ENCODE data around the gene PMIS2.

Gene PMIS2

DNA sequence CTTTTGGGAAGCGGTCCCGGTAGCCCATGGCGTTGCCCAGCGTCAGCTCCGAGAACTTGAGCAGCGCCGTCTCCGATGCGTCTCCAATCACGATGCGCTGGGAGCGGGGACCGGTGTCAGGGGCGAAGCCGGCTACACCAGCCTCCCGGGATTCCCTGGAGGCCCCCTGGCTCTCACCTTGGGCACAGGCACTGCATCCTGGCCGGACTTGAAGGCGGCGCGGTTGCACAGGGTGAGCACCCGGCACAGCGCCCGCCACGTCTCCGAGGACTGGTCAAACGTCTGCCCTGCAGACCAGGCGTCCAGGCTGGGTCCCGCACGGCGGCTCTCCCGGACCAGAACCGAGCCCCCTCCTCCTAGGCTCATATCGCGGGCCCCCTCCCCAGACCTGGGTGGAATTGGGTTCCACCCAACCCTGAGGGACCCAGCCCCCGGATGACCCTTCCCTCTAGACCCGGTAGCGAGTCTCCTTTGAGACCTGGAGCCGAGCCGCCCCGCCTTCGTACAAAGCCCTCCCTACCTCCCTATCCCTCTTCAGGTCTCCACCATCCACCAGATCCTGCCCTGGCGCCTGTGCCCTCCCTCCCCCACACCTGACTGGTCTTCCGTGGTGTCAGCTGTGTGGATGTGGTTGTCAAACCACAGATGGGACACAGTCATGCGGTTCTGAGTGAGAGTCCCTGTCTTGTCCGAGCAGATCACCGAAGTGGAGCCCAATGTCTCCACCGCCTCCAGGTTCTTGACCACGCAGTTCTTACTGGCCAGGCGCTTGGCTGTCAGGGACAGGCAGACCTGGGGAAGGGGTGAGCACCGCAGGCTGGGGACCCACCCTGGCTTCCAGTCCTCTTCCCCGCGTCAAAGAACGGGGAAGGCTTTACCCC, 27.3 kb upstream of the PMIS2 start (continued):
- TF ChIP-seq, protein P1, sequence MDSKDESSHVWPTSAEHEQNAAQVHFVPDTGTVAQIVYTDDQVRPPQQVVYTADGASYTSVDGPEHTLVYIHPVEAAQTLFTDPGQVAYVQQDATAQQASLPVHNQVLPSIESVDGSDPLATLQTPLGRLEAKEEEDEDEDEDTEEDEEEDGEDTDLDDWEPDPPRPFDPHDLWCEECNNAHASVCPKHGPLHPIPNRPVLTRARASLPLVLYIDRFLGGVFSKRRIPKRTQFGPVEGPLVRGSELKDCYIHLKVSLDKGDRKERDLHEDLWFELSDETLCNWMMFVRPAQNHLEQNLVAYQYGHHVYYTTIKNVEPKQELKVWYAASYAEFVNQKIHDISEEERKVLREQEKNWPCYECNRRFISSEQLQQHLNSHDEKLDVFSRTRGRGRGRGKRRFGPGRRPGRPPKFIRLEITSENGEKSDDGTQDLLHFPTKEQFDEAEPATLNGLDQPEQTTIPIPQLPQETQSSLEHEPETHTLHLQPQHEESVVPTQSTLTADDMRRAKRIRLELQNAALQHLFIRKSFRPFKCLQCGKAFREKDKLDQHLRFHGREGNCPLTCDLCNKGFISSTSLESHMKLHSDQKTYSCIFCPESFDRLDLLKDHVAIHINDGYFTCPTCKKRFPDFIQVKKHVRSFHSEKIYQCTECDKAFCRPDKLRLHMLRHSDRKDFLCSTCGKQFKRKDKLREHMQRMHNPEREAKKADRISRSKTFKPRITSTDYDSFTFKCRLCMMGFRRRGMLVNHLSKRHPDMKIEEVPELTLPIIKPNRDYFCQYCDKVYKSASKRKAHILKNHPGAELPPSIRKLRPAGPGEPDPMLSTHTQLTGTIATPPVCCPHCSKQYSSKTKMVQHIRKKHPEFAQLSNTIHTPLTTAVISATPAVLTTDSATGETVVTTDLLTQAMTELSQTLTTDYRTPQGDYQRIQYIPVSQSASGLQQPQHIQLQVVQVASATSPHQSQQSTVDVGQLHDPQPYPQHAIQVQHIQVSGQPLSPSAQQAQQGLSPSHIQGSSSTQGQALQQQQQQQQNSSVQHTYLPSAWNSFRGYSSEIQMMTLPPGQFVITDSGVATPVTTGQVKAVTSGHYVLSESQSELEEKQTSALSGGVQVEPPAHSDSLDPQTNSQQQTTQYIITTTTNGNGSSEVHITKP (tag by site-specific recombination; IDR thresholded peaks at IDR 0.05), result no peak
- TF ChIP-seq, protein P2, sequence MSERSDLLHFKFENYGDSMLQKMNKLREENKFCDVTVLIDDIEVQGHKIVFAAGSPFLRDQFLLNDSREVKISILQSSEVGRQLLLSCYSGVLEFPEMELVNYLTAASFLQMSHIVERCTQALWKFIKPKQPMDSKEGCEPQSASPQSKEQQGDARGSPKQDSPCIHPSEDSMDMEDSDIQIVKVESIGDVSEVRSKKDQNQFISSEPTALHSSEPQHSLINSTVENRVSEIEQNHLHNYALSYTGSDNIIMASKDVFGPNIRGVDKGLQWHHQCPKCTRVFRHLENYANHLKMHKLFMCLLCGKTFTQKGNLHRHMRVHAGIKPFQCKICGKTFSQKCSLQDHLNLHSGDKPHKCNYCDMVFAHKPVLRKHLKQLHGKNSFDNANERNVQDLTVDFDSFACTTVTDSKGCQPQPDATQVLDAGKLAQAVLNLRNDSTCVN (tag by site-specific recombination; optimal IDR thresholded peaks at IDR 0.05), result no peak
- TF ChIP-seq ZNF76 (tag by site-specific recombination; IDR thresholded peaks at IDR 0.05; ENCODE audit: borderline replicate concordance, low read depth) (no peak; the same call in 1 of the 2 replicates), ZNF335 (tag by site-specific recombination; conservative IDR thresholded peaks at IDR 0.05) (peak; percentile 91), ZNF596 (tag by site-specific recombination; IDR thresholded peaks at IDR 0.05) (0 out of 2 replicates have a peak, but pooled peaks have one; percentile 52)

DNA sequence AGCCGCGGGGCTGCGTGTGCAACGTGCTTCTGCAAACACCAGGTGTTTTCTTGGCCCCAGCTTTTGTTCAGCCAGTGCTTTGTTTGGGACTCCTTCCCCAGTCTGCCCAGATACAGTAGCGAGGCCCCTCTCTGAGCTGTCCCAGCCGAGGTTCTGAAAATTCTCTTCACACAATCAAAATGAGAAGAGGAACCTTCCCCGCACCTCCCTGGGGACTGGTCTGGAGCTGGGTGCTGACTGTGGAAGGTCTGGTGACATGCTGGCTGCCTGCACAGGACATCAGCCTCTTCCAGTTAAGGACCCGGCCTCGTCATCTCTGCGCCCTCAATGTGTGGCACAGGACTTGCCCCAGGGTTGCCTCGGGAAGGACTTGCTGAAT, 26.7 kb upstream of the PMIS2 start:
- Histone ChIP-seq H3K27ac (ENCODE audit: extremely low read depth, low read depth, low read length) (no peak overlapping the region), H3K9me3 (ENCODE audit: control insufficient read depth, insufficient read depth, low read depth, low read length) (no peaks in the 10 kb centered on the region; the same call in 1 of the 2 replicates), H3K36me3 (ENCODE audit: control insufficient read depth in 2 of 2, insufficient read depth in 1 of 2, low read length in 2 of 2) (no peaks in the 10 kb centered on the region), H3K4me1 (ENCODE audit: control insufficient read depth, insufficient read depth, low read length) (peaks cover 10% of the 10 kb centered on the region), H3K4me3 (ENCODE audit: low read depth, low read length) (no peak overlapping the region)
- ChIA-PET CTCF (interaction anchor here (0.6 to 4.7 kb wide), 5 partner anchors 11 to 264 kb away, joined by 3 to 53 read pairs (median 4); no protein-coding TSS in a partner anchor), POLR2A (interaction anchor here (1.2 kb wide), 1 partner anchor 89 kb away, joined by 4 read pairs; the partner anchor contains the start of gene COX6B1)
- TF ChIP-seq OSR2 (tag by site-specific recombination; IDR thresholded peaks at IDR 0.05), result no peak
- no peak for TF ChIP-seq ZFP3 (tag by site-specific recombination; IDR thresholded peaks at IDR 0.05; ENCODE audit: low read depth)
- TF ChIP-seq, protein P3, sequence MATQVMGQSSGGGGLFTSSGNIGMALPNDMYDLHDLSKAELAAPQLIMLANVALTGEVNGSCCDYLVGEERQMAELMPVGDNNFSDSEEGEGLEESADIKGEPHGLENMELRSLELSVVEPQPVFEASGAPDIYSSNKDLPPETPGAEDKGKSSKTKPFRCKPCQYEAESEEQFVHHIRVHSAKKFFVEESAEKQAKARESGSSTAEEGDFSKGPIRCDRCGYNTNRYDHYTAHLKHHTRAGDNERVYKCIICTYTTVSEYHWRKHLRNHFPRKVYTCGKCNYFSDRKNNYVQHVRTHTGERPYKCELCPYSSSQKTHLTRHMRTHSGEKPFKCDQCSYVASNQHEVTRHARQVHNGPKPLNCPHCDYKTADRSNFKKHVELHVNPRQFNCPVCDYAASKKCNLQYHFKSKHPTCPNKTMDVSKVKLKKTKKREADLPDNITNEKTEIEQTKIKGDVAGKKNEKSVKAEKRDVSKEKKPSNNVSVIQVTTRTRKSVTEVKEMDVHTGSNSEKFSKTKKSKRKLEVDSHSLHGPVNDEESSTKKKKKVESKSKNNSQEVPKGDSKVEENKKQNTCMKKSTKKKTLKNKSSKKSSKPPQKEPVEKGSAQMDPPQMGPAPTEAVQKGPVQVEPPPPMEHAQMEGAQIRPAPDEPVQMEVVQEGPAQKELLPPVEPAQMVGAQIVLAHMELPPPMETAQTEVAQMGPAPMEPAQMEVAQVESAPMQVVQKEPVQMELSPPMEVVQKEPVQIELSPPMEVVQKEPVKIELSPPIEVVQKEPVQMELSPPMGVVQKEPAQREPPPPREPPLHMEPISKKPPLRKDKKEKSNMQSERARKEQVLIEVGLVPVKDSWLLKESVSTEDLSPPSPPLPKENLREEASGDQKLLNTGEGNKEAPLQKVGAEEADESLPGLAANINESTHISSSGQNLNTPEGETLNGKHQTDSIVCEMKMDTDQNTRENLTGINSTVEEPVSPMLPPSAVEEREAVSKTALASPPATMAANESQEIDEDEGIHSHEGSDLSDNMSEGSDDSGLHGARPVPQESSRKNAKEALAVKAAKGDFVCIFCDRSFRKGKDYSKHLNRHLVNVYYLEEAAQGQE (tag by site-specific recombination; IDR thresholded peaks at IDR 0.05), result peak; percentile 90
- no peak for TF ChIP-seq KLF1 (tag by site-specific recombination; IDR thresholded peaks at IDR 0.05)
- no peak for TF ChIP-seq ZNF654 (tag by site-specific recombination; IDR thresholded peaks at IDR 0.05; ENCODE audit: low read depth)

DNA sequence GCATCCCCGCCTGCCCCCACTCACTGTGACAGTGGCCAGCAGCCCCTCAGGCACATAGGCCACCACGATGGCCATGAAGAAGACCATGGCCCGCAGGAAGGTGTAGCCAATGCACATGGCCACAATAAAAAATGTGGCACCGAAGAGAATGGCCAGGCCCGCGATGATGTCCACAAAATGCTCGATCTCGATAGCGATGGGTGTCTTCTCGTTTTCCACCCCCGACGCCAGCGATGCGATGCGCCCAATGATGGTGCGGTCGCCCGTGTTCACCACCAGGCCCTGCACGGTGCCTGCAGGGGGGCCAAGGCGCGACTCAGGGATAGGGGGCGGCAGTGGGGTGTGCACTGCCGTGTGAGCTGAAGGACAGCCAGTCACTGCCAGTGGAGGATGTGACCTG, 26.2 kb upstream of the PMIS2 start:
- Histone ChIP-seq H3K36me3 (ENCODE audit: control insufficient read depth in 2 of 2, insufficient read depth in 1 of 2, low read length in 2 of 2) (no peaks in the 10 kb centered on the region), H3K4me1 (ENCODE audit: control insufficient read depth, insufficient read depth, low read length) (peaks cover 10% of the 10 kb centered on the region), H3K4me3 (ENCODE audit: low read depth, low read length) (no peak overlapping the region), H3K9me3 (ENCODE audit: control insufficient read depth, insufficient read depth, low read depth, low read length) (no peaks in the 10 kb centered on the region; the same call in 1 of the 2 replicates), H3K27ac (ENCODE audit: extremely low read depth, low read depth, low read length) (no peak overlapping the region)
- POLR2A ChIA-PET, result interaction anchor here (0.5 to 1.2 kb wide), 2 partner anchors 88 to 376 kb away, joined by 3 to 4 read pairs; partner anchors contain the start of gene COX6B1
- CTCF ChIA-PET, result interaction anchor here (0.6 to 4.7 kb wide), 2 partner anchors 12 to 101 kb away, joined by 4 to 53 read pairs; no protein-coding TSS in a partner anchor
- TF ChIP-seq ZNF549 (tag by site-specific recombination; IDR thresholded peaks at IDR 0.05) (no peak), ZEB2 (tag by site-specific recombination; IDR thresholded peaks at IDR 0.05) (no peak), ZNF473 (tag by site-specific recombination; IDR thresholded peaks at IDR 0.05) (no peak), ZNF169 (tag by site-specific recombination; IDR thresholded peaks at IDR 0.05) (no peak), ZNF354C (tag by site-specific recombination; IDR thresholded peaks at IDR 0.05; ENCODE audit: borderline replicate concordance, low read depth) (no peak), ZNF146 (tag by site-specific recombination; IDR thresholded peaks at IDR 0.05) (no peak), ZSCAN23 (tag by site-specific recombination; IDR thresholded peaks at IDR 0.05) (no peak), ZNF24 (tag by site-specific recombination; IDR thresholded peaks at IDR 0.05) (no peak)
- TF ChIP-seq, protein P4, sequence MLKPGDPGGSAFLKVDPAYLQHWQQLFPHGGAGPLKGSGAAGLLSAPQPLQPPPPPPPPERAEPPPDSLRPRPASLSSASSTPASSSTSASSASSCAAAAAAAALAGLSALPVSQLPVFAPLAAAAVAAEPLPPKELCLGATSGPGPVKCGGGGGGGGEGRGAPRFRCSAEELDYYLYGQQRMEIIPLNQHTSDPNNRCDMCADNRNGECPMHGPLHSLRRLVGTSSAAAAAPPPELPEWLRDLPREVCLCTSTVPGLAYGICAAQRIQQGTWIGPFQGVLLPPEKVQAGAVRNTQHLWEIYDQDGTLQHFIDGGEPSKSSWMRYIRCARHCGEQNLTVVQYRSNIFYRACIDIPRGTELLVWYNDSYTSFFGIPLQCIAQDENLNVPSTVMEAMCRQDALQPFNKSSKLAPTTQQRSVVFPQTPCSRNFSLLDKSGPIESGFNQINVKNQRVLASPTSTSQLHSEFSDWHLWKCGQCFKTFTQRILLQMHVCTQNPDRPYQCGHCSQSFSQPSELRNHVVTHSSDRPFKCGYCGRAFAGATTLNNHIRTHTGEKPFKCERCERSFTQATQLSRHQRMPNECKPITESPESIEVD (tag by site-specific recombination; IDR thresholded peaks at IDR 0.05), result no peak
